HG03460 (cell line): ENCODE measurements around the gene ATP6V0C.
A peak's percentile ranks its signal among the peaks of the same experiment; 100 is the strongest.

ENCODE experiments used
- ATAC-seq: cut with Tn5 transposase; IDR thresholded peaks from one replicate; pipeline ENCODE4 v1.9.1; 2021; ENCODE audit not compliant: unreplicated experiment

Gene ATP6V0C

DNA sequence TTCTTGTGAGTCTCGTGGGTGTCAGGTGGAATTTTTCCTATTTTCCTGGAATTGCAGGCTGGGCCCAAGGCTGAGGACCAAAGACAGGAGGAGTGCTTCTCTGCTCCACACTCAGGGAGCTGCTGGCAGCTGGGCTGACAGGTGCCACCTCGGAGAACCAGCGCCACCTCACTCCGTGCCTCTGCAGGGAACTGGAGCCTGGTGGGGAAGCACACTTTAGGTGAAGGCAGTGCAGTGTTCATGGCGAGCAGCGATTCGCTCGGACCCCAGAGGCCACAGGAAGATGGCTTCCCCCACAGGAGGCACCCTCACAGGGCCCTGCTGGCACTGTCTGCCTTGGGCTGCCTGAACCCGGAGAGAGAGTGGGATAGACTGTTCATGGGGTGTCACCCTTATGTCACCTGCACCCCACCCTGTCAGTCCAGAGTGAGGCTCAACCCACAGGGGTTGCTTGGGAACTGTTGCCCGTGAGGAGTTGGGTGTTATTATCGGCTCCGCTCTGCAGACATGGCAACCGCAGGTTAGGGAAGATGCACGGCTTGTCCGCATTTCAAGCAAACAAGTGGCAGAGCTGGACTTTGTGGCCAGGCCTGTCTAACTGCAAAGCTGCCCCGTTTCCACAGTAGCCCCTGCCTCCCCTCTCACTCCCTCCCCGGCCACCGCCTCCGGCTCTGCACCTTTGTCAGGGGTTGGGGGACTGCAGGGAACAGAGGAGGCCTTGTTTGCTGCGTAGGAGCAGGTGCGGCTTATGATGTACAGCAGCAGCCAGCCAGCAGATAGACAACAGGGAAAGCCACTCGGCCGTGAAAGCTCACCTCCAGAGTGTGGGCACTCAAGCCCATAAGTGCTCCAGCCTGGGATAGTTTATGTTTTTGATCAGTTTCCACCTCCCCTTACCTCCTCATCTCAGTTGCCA is 23.3 kb upstream of the ATP6V0C start:
- no peak for ATAC-seq

DNA sequence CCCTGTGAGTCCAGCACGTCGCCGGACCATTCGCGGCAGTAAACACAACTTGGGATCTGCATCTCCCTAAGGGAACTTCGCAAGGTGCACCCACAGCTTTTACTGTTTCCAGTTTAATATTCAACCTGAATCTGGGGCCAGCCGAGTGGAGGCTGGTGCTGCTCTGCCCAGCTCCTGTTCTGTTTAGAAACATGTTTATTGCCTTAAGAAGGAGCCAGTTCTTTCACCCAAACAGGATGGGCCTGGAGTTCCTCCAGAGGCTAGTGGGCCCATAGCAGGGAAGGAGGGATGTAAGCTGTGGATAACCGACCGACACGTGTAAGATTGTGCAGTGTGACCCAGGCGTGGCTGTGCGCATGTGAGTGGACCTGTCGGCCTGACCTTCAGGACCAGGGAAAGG is 21.5 kb upstream of the ATP6V0C start:
- no peak for ATAC-seq

DNA sequence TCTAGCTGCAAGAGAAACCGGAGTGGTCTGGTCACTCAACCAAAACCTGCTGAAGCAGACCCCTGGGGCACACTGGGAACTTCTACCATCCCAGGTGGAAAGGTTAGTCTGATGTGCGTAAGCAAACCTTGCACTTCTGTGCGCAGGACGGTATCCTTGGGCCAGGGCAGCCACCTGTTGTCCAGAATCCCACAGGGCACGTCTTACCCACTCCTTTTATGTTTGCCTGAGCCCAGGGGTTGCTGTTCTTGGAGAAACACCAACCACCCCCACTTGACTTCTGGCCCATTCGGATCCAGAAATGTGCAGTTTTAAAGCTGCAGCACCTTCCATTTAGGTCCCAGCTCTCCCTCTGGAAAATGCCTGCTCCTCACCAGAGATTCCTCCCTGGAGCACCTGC is 20.1 kb upstream of the ATP6V0C start:
- no peak for ATAC-seq

DNA sequence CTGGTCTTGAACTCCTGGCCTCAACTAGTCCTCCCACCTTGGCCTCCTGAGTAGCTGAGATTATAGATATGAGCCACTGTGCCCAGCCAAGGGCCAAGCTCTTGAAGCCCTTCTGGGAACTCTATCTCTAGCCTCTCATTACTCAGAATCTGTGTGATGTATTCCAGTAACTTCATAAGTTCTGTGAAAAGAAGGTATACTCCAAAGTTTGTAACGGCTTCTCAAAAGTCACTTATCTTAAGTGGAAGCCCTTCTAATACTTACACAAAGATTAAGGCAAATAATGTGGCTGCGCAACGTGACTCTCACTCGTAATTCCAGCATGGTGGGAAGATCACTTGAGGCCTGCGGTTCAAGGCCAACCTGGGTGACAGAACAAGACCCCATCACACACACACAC is 19.1 kb upstream of the ATP6V0C start:
- ATAC-seq: no peak

DNA sequence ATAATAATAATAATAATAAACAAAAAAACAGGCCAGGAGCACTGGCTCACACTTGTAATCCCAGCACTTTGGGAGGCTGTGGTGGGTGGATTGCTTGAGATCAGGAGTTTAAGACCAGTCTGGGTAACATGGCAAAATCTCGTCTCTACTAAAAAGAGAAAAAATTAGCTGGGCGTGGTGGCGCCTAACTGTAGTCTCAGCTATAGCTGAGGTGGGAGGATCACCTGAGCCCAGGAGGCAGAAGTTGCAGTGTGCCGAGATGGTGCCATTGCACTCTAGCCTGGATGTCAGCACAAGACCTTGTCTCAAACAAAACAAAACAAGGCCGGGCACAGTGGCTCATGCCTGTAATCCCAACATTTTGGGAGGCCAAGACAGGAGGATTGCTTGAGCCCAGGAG is 18.7 kb upstream of the ATP6V0C start:
- ATAC-seq: no peak

DNA sequence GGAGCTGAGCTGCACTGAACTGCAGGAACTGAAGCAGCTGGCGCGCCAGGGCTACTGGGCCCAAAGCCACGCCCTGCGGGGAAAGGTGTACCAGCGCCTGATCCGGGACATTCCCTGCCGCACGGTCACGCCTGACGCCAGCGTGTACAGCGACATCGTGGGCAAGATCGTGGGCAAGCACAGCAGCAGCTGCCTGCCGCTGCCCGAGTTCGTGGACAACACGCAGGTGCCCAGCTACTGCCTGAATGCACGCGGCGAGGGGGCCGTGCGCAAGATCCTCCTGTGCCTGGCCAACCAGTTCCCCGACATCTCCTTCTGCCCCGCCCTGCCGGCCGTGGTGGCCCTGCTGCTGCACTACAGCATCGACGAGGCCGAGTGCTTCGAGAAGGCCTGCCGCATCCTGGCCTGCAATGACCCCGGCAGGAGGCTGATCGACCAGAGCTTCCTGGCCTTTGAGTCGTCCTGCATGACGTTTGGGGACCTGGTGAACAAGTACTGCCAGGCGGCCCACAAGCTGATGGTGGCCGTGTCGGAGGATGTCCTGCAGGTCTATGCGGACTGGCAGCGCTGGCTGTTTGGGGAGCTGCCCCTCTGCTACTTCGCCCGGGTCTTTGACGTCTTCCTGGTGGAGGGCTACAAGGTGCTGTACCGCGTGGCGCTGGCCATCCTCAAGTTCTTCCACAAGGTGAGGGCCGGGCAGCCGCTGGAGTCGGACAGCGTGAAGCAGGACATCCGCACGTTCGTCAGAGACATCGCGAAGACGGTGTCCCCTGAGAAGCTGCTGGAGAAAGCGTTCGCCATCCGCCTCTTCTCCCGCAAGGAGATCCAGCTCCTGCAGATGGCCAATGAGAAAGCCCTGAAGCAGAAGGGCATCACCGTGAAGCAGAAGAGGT is 17.3 kb upstream of the ATP6V0C start:
- no peak for ATAC-seq

GRCh38 chr16:2497116-2497630 is 16.6 kb upstream of the ATP6V0C start:
- ATAC-seq: no peak

DNA sequence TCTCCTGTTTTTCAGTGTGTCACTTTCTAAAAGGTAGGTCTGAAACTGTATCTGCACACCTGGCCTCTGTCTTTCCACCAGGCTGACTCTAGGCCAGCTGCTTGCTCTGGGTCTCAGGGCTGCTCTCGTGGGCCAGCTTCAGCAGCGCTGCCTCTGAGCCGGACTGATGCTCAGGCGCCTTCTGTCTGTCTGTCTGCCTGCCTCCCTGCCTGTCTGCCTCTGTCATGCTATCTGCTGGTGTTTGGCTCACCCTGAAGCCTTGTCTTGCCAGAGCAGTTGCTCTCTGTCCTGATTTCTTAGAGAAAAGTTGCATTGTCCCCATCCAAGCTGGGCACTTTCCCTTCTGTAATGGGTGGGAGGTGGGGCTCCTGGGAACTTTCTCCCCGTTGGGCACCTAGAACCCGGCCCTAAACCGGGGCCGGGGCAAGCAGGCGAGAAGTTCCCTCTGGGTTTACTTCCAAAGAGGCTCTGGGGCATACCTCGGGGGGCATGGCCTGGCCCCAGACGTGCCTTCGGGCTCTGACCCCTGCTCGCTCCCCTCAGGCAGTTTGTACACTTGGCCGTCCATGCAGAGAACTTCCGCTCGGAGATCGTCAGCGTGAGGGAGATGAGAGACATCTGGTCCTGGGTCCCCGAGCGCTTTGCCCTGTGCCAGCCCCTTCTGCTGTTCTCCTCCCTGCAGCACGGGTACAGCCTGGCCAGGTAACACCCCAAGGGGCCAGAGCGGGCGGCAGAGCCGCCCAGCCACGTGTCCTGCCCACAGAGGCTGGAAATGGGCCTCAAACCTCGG is 15.9 kb upstream of the ATP6V0C start:
- ATAC-seq: no peak

DNA sequence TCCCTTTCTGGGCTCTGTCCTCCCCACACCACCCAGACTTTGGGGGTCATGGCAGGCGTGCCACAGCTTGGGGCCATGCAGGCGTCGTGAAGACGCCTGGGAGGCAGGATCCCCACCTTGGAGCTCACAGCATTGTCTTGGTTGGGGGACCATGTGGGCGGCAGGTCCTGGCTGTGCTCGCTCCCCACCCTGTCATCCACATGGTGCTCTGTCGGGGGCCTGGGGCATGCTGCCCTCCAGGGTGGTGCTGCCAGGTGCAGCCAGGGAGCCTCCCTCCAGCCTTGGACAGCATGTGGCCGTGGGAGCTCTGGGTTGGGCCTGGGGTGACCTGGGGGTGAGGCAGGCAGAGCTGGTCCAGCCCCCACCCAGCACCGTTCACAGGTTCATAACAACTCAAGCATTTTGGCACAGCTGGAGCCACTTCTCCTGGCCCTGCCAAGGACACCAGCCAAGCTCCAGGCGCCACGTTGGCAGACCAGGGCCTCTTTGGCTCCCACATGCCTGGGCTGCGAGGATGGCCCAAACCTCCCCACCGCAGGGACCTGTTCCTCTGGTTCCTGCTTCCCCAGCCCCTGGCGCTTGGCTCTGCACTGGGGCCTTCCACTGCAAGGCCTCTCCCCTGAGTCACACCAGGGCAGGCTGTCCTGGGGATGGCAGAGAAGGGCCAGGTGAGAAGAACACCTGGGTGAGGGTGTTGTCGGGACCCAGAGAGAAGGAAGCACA is 15.1 kb upstream of the ATP6V0C start:
- ATAC-seq: no peak

DNA sequence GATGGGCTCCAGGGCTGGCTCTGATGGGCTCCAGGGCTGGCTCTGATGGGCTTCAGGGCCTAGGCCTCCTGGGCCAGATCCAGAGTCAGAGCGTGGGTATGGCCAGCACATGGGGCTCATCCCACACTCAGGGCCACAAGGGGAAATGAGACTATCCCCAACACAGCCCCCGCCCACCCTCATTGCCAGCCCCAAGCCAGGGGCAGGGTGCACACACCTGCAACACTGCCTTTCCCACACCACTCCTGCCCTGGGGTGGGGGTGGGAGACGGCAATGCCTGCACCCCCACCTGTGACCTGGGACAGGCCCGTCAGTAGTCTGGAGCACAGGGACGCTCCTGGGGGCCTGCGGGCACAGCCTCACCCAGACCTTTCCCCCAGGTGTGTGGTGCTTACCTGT is 14.3 kb upstream of the ATP6V0C start:
- ATAC-seq: no peak

DNA sequence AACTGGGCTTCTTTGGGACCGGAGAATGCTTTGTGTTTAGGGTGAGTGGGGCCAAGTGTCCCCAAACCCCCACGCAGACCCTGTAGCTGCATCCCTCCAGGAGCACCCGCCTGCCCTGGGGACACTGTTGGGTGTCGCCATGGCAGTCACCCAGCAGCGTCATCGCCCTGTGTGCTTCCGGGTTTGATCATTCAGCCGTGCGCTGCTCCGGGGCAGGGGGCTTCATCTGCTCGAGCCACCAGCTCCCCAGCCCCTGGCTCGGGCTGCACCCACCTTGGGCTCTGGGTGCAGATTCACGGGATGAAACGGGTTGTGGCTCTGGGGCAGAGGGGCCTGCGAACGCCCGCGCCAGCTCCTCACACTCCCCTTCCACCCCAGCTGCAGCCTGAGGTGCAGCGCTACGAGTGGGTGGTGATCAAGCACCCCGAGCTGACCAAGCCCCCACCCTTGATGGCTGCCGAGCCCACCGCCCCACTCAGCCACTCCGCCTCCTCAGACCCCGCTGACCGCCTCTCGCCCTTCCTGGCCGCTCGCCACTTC is 13.8 kb upstream of the ATP6V0C start:
- ATAC-seq: no peak

- no peak for ATAC-seq
Observed at GRCh38 chr16:2500430-2500917, 13.3 kb upstream of the ATP6V0C start.

DNA sequence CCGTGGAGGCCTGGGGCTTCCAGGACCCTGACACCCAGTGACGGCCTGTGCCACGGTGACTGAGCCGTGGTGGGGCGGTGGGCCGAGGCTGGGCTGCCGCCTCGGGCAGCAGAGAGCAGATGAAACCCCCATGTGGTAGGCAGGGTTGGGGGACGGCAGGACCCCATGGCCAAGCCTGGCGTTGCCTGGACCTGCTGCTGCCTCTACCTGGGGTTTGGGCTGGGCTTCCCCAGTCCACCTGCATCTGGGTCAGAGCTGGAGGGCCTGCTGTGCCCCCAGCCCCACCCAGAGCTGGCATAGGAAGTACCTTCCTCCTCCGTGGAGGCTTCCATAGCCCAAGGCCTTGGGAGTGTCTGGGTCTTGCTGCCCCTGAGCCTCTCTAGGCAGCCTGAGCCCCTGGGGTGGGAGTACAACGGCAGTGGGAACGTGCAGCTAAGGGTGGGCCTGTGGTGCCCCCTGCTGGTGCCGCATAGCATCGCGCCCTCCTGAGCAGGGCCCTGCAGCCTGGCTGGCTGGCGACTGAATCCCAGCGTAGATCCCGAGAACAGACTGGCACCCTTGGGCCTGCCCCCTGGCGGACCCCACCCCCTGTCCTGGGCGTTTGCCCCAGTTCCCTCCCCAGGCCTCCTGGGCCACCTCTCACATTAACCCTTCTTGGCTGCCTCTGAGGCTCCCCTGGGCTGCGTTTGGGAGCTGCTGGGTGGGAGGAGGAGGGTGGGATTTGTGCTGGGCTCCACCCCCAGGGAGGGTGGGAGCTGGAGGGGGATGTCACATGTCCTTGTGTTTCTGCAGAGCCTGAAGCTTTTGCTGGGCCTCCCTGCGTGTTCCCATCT is 12.6 kb upstream of the ATP6V0C start:
- peak; percentile 64 for ATAC-seq

- no peak for ATAC-seq
Observed at GRCh38 chr16:2501946-2502895, 11.5 kb upstream of the ATP6V0C start.

DNA sequence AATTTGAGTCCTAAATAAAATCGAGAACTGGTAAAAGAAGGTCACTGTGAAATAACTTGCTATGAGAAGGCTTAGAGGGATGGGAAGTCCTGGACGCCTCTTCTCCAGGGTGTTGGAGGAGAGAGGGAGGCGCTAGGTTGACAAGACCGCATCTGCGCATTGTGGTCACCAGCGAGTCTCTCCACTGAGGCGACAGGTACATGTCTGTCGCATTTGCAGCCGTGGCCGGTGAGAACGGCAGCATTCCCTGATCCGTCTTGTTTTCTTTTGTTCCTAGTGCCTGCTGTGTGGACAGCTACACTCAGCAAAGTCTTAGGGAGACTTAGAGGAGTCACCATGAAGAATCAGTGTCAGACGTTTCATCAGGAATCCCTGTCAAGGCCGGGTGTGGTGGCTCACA is 8.1 kb upstream of the ATP6V0C start:
- ATAC-seq: no peak

DNA sequence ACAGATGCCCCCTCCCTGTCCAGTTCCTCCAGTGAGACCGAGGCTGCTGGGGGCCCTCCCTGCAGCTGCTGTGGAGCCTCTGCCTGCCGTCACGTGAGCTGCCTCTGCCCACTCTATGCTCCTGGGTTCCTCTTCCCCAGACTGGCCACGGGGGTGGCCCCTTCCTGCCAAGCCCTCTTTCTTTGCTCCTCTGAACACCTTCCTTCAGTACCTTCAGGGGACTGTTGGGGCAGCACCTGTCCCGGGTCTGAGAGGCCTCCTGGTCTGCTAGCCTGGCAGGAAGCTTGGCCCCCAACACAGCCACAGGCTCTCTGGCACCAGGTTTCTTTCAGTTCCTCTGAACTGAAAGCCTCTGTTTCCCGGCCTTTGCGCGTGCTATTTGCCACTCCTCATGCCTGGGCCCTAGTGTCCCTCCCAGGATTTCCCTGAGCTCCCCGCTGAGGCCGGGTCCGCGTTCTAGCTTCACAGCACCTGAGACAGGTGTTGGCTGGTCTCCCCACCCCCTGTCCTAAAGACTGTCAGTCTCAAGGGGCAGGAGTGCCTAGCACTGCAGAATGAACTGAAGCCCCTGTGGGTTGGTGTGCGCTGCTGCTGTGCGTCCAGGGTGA is 6.6 kb upstream of the ATP6V0C start:
- no peak for ATAC-seq

GRCh38 chr16:2507665-2508064 is 6.1 kb upstream of the ATP6V0C start:
- no peak for ATAC-seq
